H9 (cell line): Measurements from ENCODE around the gene CCDC12. TPM values are rescaled to one million over a fixed set of nuclear protein-coding genes. Genes with fewer than 3 reads are reported as not detected.

Source experiments
- DNase-seq: peaks from one replicate; pipeline ENCODE4 v3.0.0-alpha.2; 2017
- H2AFZ ChIP-seq: one replicate; pipeline ENCODE4 v1.6.1; 2013; ENCODE audit warnings: mild to moderate bottlenecking, low read length, control low read depth, moderate library complexity
- H2AK5ac ChIP-seq: 2 replicates; pipeline ENCODE4 v1.6.1; 2013; ENCODE audit warnings: low read length, control low read depth, mixed read lengths; ENCODE audit not compliant: insufficient read length
- H2BK120ac ChIP-seq: one replicate; pipeline ENCODE4 v1.6.1; 2013; ENCODE audit warnings: low read depth, mild to moderate bottlenecking, low read length, control low read depth, inconsistent platforms; ENCODE audit not compliant: poor library complexity, severe bottlenecking
- H2BK12ac ChIP-seq: 2 replicates; pipeline ENCODE4 v1.6.1; 2013; ENCODE audit warnings: low read length, control low read depth, mixed read lengths, low read depth; ENCODE audit not compliant: insufficient read length
- H2BK15ac ChIP-seq: 2 replicates; pipeline ENCODE4 v1.6.1; 2013; ENCODE audit warnings: low read depth, low read length, control low read depth
- H2BK20ac ChIP-seq: one replicate; pipeline ENCODE4 v1.6.1; 2013; ENCODE audit warnings: low read depth, mild to moderate bottlenecking, low read length, control low read depth, inconsistent platforms; ENCODE audit not compliant: poor library complexity, severe bottlenecking
- H2BK5ac ChIP-seq: 2 replicates; pipeline ENCODE4 v1.6.1; 2013; ENCODE audit warnings: low read length, control low read depth, mixed read lengths; ENCODE audit not compliant: insufficient read length
- H3K14ac ChIP-seq: 2 replicates; pipeline ENCODE4 v1.6.1; 2013; ENCODE audit warnings: low read length, control low read depth; ENCODE audit not compliant: insufficient read depth
- H3K18ac ChIP-seq: 2 replicates; pipeline ENCODE4 v1.6.1; 2013; ENCODE audit warnings: low read depth, mild to moderate bottlenecking, mixed read lengths, low read length, control low read depth; ENCODE audit not compliant: insufficient read length
- H3K23ac ChIP-seq: 2 replicates; pipeline ENCODE4 v1.6.1; 2013; ENCODE audit warnings: low read length, control low read depth, mixed read lengths, low read depth; ENCODE audit not compliant: insufficient read length
- H3K23me2 ChIP-seq: 2 replicates; pipeline ENCODE4 v1.6.1; 2013; ENCODE audit warnings: low read depth, mild to moderate bottlenecking, mixed read lengths, low read length, control low read depth; ENCODE audit not compliant: insufficient read length, poor library complexity, severe bottlenecking
- H3K27ac ChIP-seq: 2 replicates; pipeline ENCODE4 v1.5.1; 2013; ENCODE audit warnings: low read length, control low read depth, mixed read lengths, low read depth; ENCODE audit not compliant: insufficient read length
- H3K27me3 ChIP-seq: 2 replicates; pipeline ENCODE4 v1.6.1; 2013; ENCODE audit warnings: low read length, control low read depth, inconsistent platforms; ENCODE audit not compliant: insufficient read depth
- H3K4ac ChIP-seq: 2 replicates; pipeline ENCODE4 v1.6.1; 2013; ENCODE audit warnings: low read depth, mild to moderate bottlenecking, control low read depth, inconsistent platforms, low read length, moderate library complexity
- H3K4me1 ChIP-seq: 2 replicates; pipeline ENCODE4 v1.6.1; 2013; ENCODE audit warnings: low read length, control low read depth, inconsistent platforms; ENCODE audit not compliant: insufficient read depth
- H3K4me2 ChIP-seq: 2 replicates; pipeline ENCODE4 v1.6.1; 2013; ENCODE audit warnings: low read length, control low read depth, mixed read lengths; ENCODE audit not compliant: insufficient read length, insufficient read depth
- H3K56ac ChIP-seq: 2 replicates; pipeline ENCODE4 v1.6.1; 2013; ENCODE audit warnings: low read depth, mild to moderate bottlenecking, mixed read lengths, low read length, control low read depth; ENCODE audit not compliant: insufficient read length
- H3K79me1 ChIP-seq: 2 replicates; pipeline ENCODE4 v1.6.1; 2013; ENCODE audit warnings: low read depth, mild to moderate bottlenecking, moderate library complexity, low read length, control low read depth, inconsistent platforms; ENCODE audit not compliant: insufficient read depth, poor library complexity, severe bottlenecking
- H3K79me2 ChIP-seq: 2 replicates; pipeline ENCODE4 v1.6.1; 2013; ENCODE audit warnings: low read length, control low read depth, inconsistent platforms; ENCODE audit not compliant: insufficient read depth
- H3K9ac ChIP-seq: 2 replicates; pipeline ENCODE4 v1.6.1; 2013; ENCODE audit warnings: low read length, control low read depth, mixed read lengths; ENCODE audit not compliant: insufficient read length; ENCODE audit errors: extremely low read depth
- H3K9me3 ChIP-seq: one replicate; pipeline ENCODE4 v1.6.1; 2013; ENCODE audit warnings: low read depth, low read length, inconsistent platforms; ENCODE audit not compliant: control insufficient read depth
- H3T11ph ChIP-seq: one replicate; pipeline ENCODE4 v1.6.1; 2013; ENCODE audit warnings: mild to moderate bottlenecking, low read length, control low read depth, inconsistent platforms
- H4K20me1 ChIP-seq: one replicate; pipeline ENCODE4 v1.6.1; 2013; ENCODE audit not compliant: control insufficient read depth, insufficient read length, insufficient read depth
- H4K5ac ChIP-seq: 2 replicates; pipeline ENCODE4 v1.6.1; 2013; ENCODE audit warnings: low read depth, mild to moderate bottlenecking, mixed read lengths, low read length, control low read depth; ENCODE audit not compliant: insufficient read length
- H4K8ac ChIP-seq: replicated peaks from 2 replicates; pipeline ENCODE4 v1.6.1; 2013; ENCODE audit warnings: low read length, control low read depth, mixed read lengths, low read depth; ENCODE audit not compliant: insufficient read length
- H4K91ac ChIP-seq: 2 replicates; pipeline ENCODE4 v1.6.1; 2013; ENCODE audit warnings: low read depth, mild to moderate bottlenecking, moderate library complexity, mixed read lengths, low read length, control low read depth; ENCODE audit not compliant: insufficient read length
- H3K27ac Mint-ChIP-seq, 3 experiments: 2 replicates in 2 of 3; 3 replicates in 1 of 3; pipeline ENCODE4 v1.8.0; 2020 to 2021; ENCODE audit warnings: mixed read lengths in 3 of 3, mild to moderate bottlenecking in 1 of 3, moderate library complexity in 1 of 3
- H3K27me3 Mint-ChIP-seq: 2 replicates; pipeline ENCODE4 v1.8.0; 2021; ENCODE audit warnings: low read depth, mild to moderate bottlenecking, moderate library complexity, mixed read lengths
- H3K36me3 Mint-ChIP-seq, 3 experiments: 2 replicates in 2 of 3; 3 replicates in 1 of 3; pipeline ENCODE4 v1.8.0; 2020 to 2021; ENCODE audit warnings: low read depth in 3 of 3, mixed read lengths in 3 of 3; ENCODE audit not compliant: insufficient read depth in 1 of 3
- H3K4me1 Mint-ChIP-seq, 2 experiments: 2 replicates each; pipeline ENCODE4 v1.8.0; 2020; ENCODE audit warnings: mixed read lengths in 2 of 2
- H3K4me3 Mint-ChIP-seq, 2 experiments: 2 replicates in 1 of 2; 3 replicates in 1 of 2; pipeline ENCODE4 v1.8.0; 2020 to 2021; ENCODE audit warnings: mild to moderate bottlenecking in 2 of 2, mixed read lengths in 2 of 2, moderate library complexity in 1 of 2
- H3K9me3 Mint-ChIP-seq, 2 experiments: 2 replicates in 1 of 2; 3 replicates in 1 of 2; pipeline ENCODE4 v1.8.0; 2020; ENCODE audit warnings: mild to moderate bottlenecking in 2 of 2, mixed read lengths in 2 of 2, moderate library complexity in 1 of 2
- CTCF ChIP-seq: fragments of 200-600 bp; sonication (generic); conservative IDR thresholded peaks from 3 replicates; pipeline ENCODE4 v1.8.0; 2021; ENCODE audit warnings: antibody characterized with exemption, mild to moderate bottlenecking
- WGBS: extraction: QIAGEN DNeasy Blood & Tissue Kit; methylation state at CpG from one replicate; pipeline ENCODE4 v1.1.7; 2013; ENCODE audit warnings: missing lambda C conversion rate, low lambda C conversion rate, mixed read lengths; ENCODE audit not compliant: insufficient read length; ENCODE audit errors: extremely low coverage; 5-methylcytosine and 5-hydroxymethylcytosine counted together
- total RNA-seq: library from RNA; stranded (reverse); gene quantifications from 2 replicates; pipeline ENCODE4 v1.2.1, GENCODE V29; 2021

Gene CCDC12
- total RNA-seq, 1 experiment from 2014 or later: 54.0 TPM

GRCh38 chr3:47012342-47013230 lies 36.0 kb upstream of the CCDC12 start:
- Histone ChIP-seq H2BK20ac (no peak overlapping the region), H3K56ac (no peak overlapping the region), H3T11ph (no peak overlapping the region), H3K27me3 (no peaks in the 10 kb centered on the region), H2BK120ac (no peak overlapping the region), H4K91ac (no peak overlapping the region), H2AFZ (no peak overlapping the region), H3K14ac (no peak overlapping the region), H3K9ac (no peak overlapping the region), H3K79me1 (no peaks in the 10 kb centered on the region), H4K5ac (no peak overlapping the region), H3K4me2 (no peak overlapping the region), H3K23me2 (peaks cover 4% of the 10 kb centered on the region), H3K27ac (no peak overlapping the region), H3K9me3 (no peaks in the 10 kb centered on the region), H3K4me1 (no peaks in the 10 kb centered on the region), H3K79me2 (no peaks in the 10 kb centered on the region), H4K20me1 (no peaks in the 10 kb centered on the region), H2BK5ac (no peak overlapping the region), H3K23ac (no peak overlapping the region), H2BK15ac (no peak overlapping the region), H2BK12ac (no peak overlapping the region), H3K4ac (no peak overlapping the region), H4K8ac (no peak overlapping the region), H3K18ac (no peak overlapping the region), H2AK5ac (no peak overlapping the region)
- Mint-ChIP-seq H3K27me3 (no peaks in the 10 kb centered on the region), H3K9me3 (no peaks in the 10 kb centered on the region), H3K4me3 (no peak overlapping the region), H3K27ac (no peak overlapping the region), H3K4me1 (peaks cover 26 to 28% of the 10 kb centered on the region in 2 experiments), H3K36me3 (peaks cover 3 to 21% (median 18%) of the 10 kb centered on the region in 3 experiments; a peak in 6 of 7 replicates)
- DNase-seq: peak; percentile 28
- no CpG with 5 or more reads among the region's 10 CpGs for WGBS
- TF ChIP-seq CTCF: no peak
